ENCODE results near the gene TNIK.
A peak's percentile ranks its signal among the peaks of the same experiment; 100 is the strongest.

The TNIK gene

GRCh38 chr3:171284308-171285075, 175.7 kb downstream of the TNIK start:
- peak; percentile 98 for DNase-seq (ENCODE audit: low read depth)
- H3K4me3 ChIP-seq (ENCODE audit: control insufficient read depth, low read depth, low read length) = no peak overlapping the region
- TF ChIP-seq CTCF (conservative IDR thresholded peaks at IDR 0.05; ENCODE audit: control insufficient read depth, insufficient read depth, low read depth, low read length) = no peak

GRCh38 chr3:171283848-171284222, 176.4 kb downstream of the TNIK start:
- DNase-seq (ENCODE audit: low read depth) = no peak
- no peak overlapping the region for H3K4me3 ChIP-seq (ENCODE audit: control insufficient read depth, low read depth, low read length)
- no peak for TF ChIP-seq CTCF (conservative IDR thresholded peaks at IDR 0.05; ENCODE audit: control insufficient read depth, insufficient read depth, low read depth, low read length)

- no peak for TF ChIP-seq CTCF (conservative IDR thresholded peaks at IDR 0.05; ENCODE audit: control insufficient read depth, insufficient read depth, low read depth, low read length)
These were observed 176.9 kb downstream of the TNIK start for GRCh38 chr3:171283183-171283847.

GRCh38 chr3:171282041-171282440, 178.2 kb downstream of the TNIK start:
- DNase-seq (ENCODE audit: low read depth) = peak; percentile 81
- H3K4me3 ChIP-seq (ENCODE audit: control insufficient read depth, low read depth, low read length) = no peak overlapping the region
- no peak for TF ChIP-seq CTCF (conservative IDR thresholded peaks at IDR 0.05; ENCODE audit: control insufficient read depth, insufficient read depth, low read depth, low read length)

More at GRCh38 chr3:171283183-171283847, 176.9 kb downstream of the TNIK start:
- H3K4me3 ChIP-seq (ENCODE audit: control insufficient read depth, low read depth, low read length) = no peak overlapping the region
- DNase-seq (ENCODE audit: low read depth) = no peak

GRCh38 chr3:171281256-171281992, 178.8 kb downstream of the TNIK start:
- TF ChIP-seq CTCF (conservative IDR thresholded peaks at IDR 0.05; ENCODE audit: control insufficient read depth, insufficient read depth, low read depth, low read length) = no peak
- no peak for DNase-seq (ENCODE audit: low read depth)
- no peak overlapping the region for H3K4me3 ChIP-seq (ENCODE audit: control insufficient read depth, low read depth, low read length)

- H3K4me3 ChIP-seq (ENCODE audit: control insufficient read depth, low read depth, low read length) = no peak overlapping the region
- TF ChIP-seq CTCF (conservative IDR thresholded peaks at IDR 0.05; ENCODE audit: control insufficient read depth, insufficient read depth, low read depth, low read length) = no peak
- no peak for DNase-seq (ENCODE audit: low read depth)
These were observed 180.2 kb downstream of the TNIK start for GRCh38 chr3:171279972-171280371.

All from fibroblast of mammary gland (primary cell).